T-helper 1 cell (primary cell): ENCODE measurements around the gene RBBP5.

Experiments
- DNase-seq, 5 donors: peaks; one replicate each; pipeline ENCODE4 v3.0.0-alpha.2; 2012 to 2020

Gene RBBP5

GRCh38 chr1:205053296-205053695 is 68.5 kb downstream of the RBBP5 start:
- DNase-seq = no peak

DNA sequence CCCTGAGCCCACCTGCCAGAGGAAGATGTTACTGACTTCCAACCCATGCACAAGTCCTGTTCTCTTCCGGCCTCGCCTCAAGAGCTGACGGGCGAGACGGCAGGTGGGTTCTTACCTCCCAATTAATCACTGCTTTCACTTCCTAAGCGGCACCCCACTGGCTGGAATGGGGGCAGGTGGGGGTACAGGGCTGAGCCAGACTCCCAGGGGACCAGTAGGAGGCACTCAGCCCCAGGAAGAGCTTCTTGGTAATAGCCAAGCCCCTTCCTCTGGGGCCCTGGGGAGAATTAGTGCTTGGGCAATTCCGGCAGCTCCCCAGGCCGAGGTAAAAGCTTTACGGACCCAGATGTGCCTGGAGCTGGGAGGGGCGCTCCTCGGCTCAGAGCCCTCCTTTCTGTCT is 69.1 kb downstream of the RBBP5 start:
- DNase-seq = no peak

DNA sequence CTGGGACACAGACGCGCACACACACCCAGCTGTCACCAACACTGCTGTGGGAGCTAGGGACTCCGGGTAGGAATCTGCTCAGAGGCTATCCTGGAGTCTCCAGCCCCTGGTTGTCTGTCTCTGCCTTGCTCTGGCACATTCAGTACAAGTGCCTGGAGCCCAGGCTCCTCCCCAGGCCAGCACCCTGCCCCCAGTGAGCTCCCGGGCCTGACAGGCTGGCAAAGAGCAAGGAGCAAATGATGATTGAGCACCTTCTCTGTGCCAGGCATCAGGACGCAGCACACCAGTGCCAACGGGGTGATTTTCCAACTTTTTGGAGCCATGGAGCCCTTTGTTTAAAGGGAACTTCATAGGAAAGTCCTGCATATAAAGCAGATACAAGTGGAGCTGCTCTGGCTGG is 72.3 kb downstream of the RBBP5 start:
- DNase-seq = no peak

GRCh38 chr1:205048382-205048781 is 73.4 kb downstream of the RBBP5 start:
- no peak for DNase-seq

GRCh38 chr1:205047764-205048231 is 74.0 kb downstream of the RBBP5 start:
- DNase-seq = no peak

- DNase-seq = no peak
These were observed 74.9 kb downstream of the RBBP5 start for GRCh38 chr1:205046870-205047269.

- no peak for DNase-seq
These were observed 76.6 kb downstream of the RBBP5 start for GRCh38 chr1:205045146-205045545.

GRCh38 chr1:205044741-205045140 is 77.0 kb downstream of the RBBP5 start:
- no peak for DNase-seq

- DNase-seq = no peak
These were observed 77.9 kb downstream of the RBBP5 start for GRCh38 chr1:205043866-205044265.

DNA sequence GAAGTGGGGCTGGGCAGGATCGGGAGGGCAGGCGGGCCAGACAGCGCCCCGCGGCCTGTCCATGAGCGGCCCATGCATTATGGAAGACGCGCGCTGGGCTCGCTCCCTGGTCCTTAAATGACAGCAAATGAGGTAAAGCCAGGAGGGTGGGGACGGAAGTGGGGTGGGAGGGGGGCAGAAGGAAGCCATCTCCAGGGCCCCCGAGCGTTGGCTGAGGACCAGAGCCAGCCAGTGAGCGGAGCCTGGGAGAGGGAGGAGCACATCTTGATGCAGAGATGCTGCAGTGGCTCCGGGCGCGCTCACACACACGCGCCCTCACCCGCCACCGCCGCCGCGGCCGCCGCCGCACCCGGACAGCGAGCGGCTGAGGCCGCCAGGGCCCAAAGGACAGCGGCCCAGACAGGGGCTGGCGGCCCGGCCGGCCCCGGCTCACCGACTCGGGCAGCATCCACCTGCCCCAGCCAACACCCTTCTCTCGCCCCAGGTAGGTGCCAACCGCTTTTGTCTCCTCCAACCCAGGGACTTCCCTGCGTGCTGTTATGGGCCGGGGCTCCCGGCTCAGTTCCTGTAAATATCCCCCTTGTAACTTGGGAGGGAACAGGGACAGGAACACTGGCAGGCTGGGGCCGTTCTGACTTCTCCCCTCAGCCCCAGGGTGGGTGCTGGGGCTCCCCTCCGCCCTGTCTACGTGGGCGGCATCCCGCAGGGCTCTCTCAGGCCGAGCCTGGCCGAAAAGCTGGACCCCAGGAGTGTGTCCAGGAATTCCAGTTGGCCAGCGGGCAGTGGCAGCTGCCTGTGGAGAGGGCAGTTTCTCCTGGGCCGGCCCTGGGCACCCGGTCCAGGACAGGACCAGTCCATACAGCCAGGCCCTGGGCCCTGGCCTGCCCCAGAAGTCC is 78.6 kb downstream of the RBBP5 start, which contains the start of gene CNTN2:
TSS of gene CNTN2 (plus strand) at position 302 of the 896 bp plus-strand sequence. CDS start 9,974 bp downstream, outside the sequence.
- no peak for DNase-seq

DNA sequence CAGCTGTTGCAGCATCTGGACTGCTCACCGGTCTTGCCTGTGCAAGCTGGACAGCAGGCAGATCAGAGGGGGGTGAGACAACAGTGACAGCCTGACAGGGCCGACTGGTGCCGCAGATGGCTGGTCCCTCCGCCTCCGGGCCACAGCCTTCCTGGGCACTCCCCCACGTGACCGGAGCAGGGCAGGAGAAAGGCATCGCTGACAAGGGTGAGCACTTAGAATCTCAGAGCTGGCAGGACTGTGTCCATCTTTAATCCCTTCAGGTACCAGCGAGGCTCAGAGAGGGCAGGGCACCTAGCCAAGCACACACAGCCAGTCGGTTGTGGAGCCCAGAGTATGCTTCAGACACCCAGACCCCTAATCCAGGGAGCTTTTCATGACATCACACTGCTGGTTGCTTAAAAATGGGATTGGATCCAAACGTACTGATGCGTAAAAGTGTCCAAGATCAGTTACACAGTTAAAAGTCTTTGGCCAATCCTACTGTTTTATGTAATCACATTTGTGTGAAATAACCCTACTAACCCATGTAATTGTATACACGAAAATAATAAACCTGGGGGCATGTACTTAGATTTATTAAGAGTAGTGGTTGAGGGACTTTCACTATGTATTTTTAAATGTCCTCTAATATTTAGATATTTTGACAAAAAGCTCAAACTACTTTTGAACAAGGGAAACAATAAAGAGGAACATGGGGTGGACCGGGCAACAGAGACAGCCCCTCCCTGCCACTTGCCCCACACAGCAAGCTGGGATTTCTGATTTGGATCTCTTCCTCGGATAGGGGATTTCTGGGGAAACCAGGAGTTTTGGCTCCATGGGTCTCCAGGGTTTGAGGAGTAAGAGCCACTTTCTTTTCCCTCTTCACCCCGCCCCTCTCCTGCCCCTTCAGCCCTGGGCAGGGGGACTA is 79.5 kb downstream of the RBBP5 start:
- no peak for DNase-seq

DNA sequence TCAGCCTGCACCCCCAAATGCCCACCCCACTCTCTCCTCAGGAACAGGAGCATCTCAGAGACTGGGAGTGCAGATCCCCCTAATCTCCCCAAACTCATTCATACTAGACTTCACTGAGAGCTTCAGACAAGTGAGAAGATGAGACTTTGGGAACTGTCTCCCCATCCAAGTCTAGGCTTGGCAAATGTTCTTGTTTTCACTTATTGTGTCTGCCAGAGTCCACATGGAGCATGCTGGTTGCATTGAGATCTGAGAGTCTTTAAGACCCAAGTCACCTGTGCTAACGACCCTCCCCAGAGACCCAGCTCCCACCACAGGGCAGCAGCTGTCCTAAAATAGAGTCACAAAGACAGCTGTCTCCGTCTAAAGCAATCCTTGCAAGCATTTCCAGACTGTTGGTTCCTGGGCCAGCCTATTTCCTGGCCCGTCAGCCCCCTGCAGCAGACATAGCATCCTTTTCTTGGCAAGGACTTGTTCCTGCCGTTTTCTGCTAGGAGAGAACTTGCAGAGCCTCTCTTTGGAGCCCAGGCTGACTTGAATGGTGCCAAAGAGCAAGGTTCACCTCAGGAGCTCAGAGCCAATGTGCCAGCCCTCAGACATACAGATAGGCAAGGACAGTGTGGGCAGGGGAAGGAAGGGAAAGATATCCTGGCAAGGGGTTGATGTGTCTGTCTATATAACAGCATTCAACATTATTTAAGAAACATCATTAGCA is 80.6 kb downstream of the RBBP5 start:
- DNase-seq = no peak

DNA sequence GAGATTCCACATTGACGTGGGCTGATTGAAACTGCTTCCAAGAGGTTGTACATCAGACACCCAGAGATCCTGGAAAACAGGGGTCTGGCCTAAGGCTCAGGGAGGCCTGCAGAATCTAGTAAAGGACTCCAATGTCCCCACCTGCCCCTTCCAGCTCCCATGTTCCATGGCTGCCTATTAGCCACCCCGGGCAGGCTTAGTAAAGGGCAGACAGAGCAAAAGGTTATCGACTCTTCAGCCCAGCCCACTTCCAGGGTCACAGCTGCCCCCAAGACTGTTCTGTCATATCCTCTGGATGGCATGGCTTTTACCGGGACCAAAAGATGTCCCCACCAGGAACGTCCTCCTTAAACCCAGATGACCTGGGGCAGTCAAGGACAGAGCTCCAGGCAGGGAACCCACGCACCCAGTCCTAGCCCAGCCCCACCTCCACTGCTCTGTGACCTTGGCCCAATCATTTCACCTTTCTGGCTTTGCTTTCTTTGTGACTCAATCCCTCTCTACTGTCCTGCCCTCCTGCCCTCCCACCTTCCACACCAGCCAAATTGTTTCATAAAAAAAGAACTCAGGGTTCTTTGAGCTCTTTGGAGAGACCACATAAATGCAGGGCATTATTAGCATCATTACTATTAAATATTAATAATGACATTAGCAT is 83.5 kb downstream of the RBBP5 start:
- no peak for DNase-seq

DNA sequence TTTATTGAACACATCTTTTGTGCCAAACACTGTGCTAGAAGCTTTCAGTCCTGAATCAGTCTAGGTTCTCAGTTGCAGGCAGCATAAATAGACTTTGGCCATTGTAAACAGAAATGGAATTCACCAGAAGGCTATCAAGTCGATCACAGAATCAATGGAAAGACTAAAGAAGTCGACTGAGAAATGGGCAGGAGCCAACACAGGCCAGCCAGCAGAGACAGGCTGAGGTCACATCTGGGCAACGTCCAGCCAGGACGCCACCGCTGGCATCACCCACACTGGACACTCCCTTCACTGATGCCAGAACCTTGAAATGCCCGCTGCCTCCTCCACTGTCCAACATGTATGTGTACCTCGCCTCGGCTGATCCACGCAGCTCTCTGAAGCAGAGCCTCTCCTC is 84.2 kb downstream of the RBBP5 start:
- no peak for DNase-seq
